ENCODE results near the gene KRTAP10-9.
"Not testable (repeated sequence)": the region's sequence is repeated elsewhere in the genome, so short reads cannot be mapped to it uniquely, and the experiment has no call there.

KRTAP10-9 gene

GRCh38 chr21:44596068-44596725 lies 30.7 kb upstream of the KRTAP10-9 start:
- no peak for DNase-seq

- no peak for DNase-seq
Measured at GRCh38 chr21:44598061-44598460, 28.8 kb upstream of the KRTAP10-9 start.

GRCh38 chr21:44599264-44600029 lies 27.4 kb upstream of the KRTAP10-9 start:
- DNase-seq, result no peak

- DNase-seq, result not testable (repeated sequence)
Measured at GRCh38 chr21:44600118-44600978, 26.5 kb upstream of the KRTAP10-9 start, which contains the start of gene KRTAP10-7. Gene KRTAP10-7, plus strand, starts transcription at chr21:44600597. Its CDS starts 25 bp downstream, at chr21:44600622.

GRCh38 chr21:44601091-44601490 lies 25.8 kb upstream of the KRTAP10-9 start:
- not testable (repeated sequence) for DNase-seq

- DNase-seq, result no peak
Measured at GRCh38 chr21:44601596-44602462, 25.1 kb upstream of the KRTAP10-9 start.

- no peak for DNase-seq
Measured at GRCh38 chr21:44602463-44602850, 24.4 kb upstream of the KRTAP10-9 start.

GRCh38 chr21:44603109-44603875 lies 23.6 kb upstream of the KRTAP10-9 start:
- no peak for DNase-seq

GRCh38 chr21:44603911-44604310 lies 23.0 kb upstream of the KRTAP10-9 start:
- no peak for DNase-seq

- no peak for DNase-seq
Measured at GRCh38 chr21:44606495-44606894, 20.4 kb upstream of the KRTAP10-9 start.

GRCh38 chr21:44609193-44609592 lies 17.7 kb upstream of the KRTAP10-9 start:
- DNase-seq, result no peak

GRCh38 chr21:44610157-44610843 lies 16.6 kb upstream of the KRTAP10-9 start:
- not testable (repeated sequence) for DNase-seq

- DNase-seq, result no peak
Measured at GRCh38 chr21:44611551-44611950, 15.3 kb upstream of the KRTAP10-9 start.

GRCh38 chr21:44612029-44612486 lies 14.8 kb upstream of the KRTAP10-9 start, which contains the start of gene KRTAP10-8:
Gene KRTAP10-8, plus strand, starts transcription at chr21:44612079. Its CDS starts 22 bp downstream, at chr21:44612101.
- DNase-seq, result no peak

GRCh38 chr21:44612669-44613229 lies 14.1 kb upstream of the KRTAP10-9 start:
- DNase-seq, result no peak

- DNase-seq, result no peak
Measured at GRCh38 chr21:44613386-44614155, 13.3 kb upstream of the KRTAP10-9 start.

GRCh38 chr21:44614161-44614631 lies 12.7 kb upstream of the KRTAP10-9 start:
- no peak for DNase-seq

GRCh38 chr21:44614961-44615391 lies 11.9 kb upstream of the KRTAP10-9 start:
- DNase-seq, result no peak

GRCh38 chr21:44615466-44615865 lies 11.4 kb upstream of the KRTAP10-9 start:
- DNase-seq, result no peak

Measured in activated gamma-delta T cell treated with Interleukin-2 at 50 U/mL for 16 hours (primary cell).